MM.1S (cell line): ENCODE measurements around the gene TRABD2B.

ENCODE experiments used
- DNase-seq: peaks from one replicate; pipeline ENCODE4 v3.0.0-alpha.2; 2015
- H2AFZ ChIP-seq: fragments of 300-600 bp; sonication (generic); 2 replicates; pipeline ENCODE4 v1.6.0; 2016; ENCODE audit warnings: antibody characterized with exemption, low read length
- H3F3A ChIP-seq: fragments of 300-600 bp; sonication (generic); 2 replicates; pipeline ENCODE4 v1.6.1; 2016; ENCODE audit warnings: mild to moderate bottlenecking, antibody characterized with exemption, low read length, moderate library complexity, mixed read lengths; ENCODE audit not compliant: insufficient read depth
- H3K27ac ChIP-seq: fragments of 300-600 bp; sonication (generic); 2 replicates; pipeline ENCODE4 v1.5.1; 2016; ENCODE audit warnings: mild to moderate bottlenecking, low read length
- H3K27me3 ChIP-seq: fragments of 300-600 bp; sonication (generic); replicated peaks from 2 replicates; pipeline ENCODE4 v1.6.0; 2016; ENCODE audit warnings: low read length; ENCODE audit not compliant: insufficient read depth
- H3K36me3 ChIP-seq: fragments of 300-600 bp; sonication (generic); replicated peaks from 2 replicates; pipeline ENCODE4 v1.6.1; 2016; ENCODE audit warnings: mild to moderate bottlenecking, low read length, mixed read lengths; ENCODE audit not compliant: insufficient read depth
- H3K4me1 ChIP-seq: fragments of 300-600 bp; sonication (generic); 2 replicates; pipeline ENCODE4 v1.6.1; 2016; ENCODE audit warnings: low read length, mixed read lengths
- H3K4me2 ChIP-seq: fragments of 300-600 bp; sonication (generic); 2 replicates; pipeline ENCODE4 v1.6.0; 2016; ENCODE audit warnings: low read depth, low read length
- H3K4me3 ChIP-seq: fragments of 300-600 bp; sonication (generic); 2 replicates; pipeline ENCODE4 v1.5.1; 2016; ENCODE audit warnings: low read length, mixed read lengths
- H3K79me2 ChIP-seq: fragments of 300-600 bp; sonication (generic); 2 replicates; pipeline ENCODE4 v1.6.1; 2016; ENCODE audit warnings: mixed run types, low read length, mixed read lengths
- H3K9ac ChIP-seq: fragments of 300-600 bp; sonication (generic); 2 replicates; pipeline ENCODE4 v1.6.1; 2016; ENCODE audit warnings: low read length, mixed read lengths
- H3K9me2 ChIP-seq: fragments of 300-600 bp; sonication (generic); replicated peaks from 2 replicates; pipeline ENCODE4 v1.6.1; 2016; ENCODE audit warnings: mild to moderate bottlenecking, low read length, mixed read lengths; ENCODE audit not compliant: insufficient read depth
- H3K9me3 ChIP-seq: fragments of 300-600 bp; sonication (generic); replicated peaks from 2 replicates; pipeline ENCODE4 v1.6.1; 2016; ENCODE audit warnings: mild to moderate bottlenecking, low read length, mixed read lengths; ENCODE audit not compliant: insufficient read depth
- H4K20me1 ChIP-seq: fragments of 300-600 bp; sonication (generic); 2 replicates; pipeline ENCODE4 v1.6.1; 2016; ENCODE audit warnings: mild to moderate bottlenecking, low read length, moderate library complexity, mixed read lengths; ENCODE audit not compliant: insufficient read depth
- CTCF ChIP-seq: fragments of 300-600 bp; sonication (generic); IDR thresholded peaks from 2 replicates; pipeline ENCODE4 v1.5.1; 2016; ENCODE audit warnings: antibody characterized with exemption, low read length, mixed read lengths
- EZH2 ChIP-seq: fragments of 300-600 bp; sonication (generic); optimal IDR thresholded peaks from 2 replicates; pipeline ENCODE3; 2017; ENCODE audit warnings: low read depth, mild to moderate bottlenecking, antibody characterized with exemption, low read length, mixed read lengths
- EZH2phosphoT487 ChIP-seq: fragments of 300-600 bp; sonication (generic); IDR thresholded peaks from 2 replicates; pipeline ENCODE4 v1.6.1; 2018; ENCODE audit warnings: antibody characterized with exemption, low read length

Gene TRABD2B

GRCh38 chr1:47755101-47755990 is 241.8 kb downstream of the TRABD2B start:
- H3K9me3 ChIP-seq, result no peaks in the 10 kb centered on the region
- H3K4me1 ChIP-seq, result no peaks in the 10 kb centered on the region
- DNase-seq, result peak; percentile 58
- no peak for TF ChIP-seq EZH2phosphoT487
- peak; percentile 89 for TF ChIP-seq CTCF
- H3F3A ChIP-seq, result no peaks in the 10 kb centered on the region
- no peaks in the 10 kb centered on the region for H3K79me2 ChIP-seq
- no peaks in the 10 kb centered on the region for H4K20me1 ChIP-seq
- no peaks in the 10 kb centered on the region for H3K9me2 ChIP-seq
- H3K27me3 ChIP-seq, result no peaks in the 10 kb centered on the region
- H3K36me3 ChIP-seq, result no peaks in the 10 kb centered on the region
- H3K4me2 ChIP-seq, result no peak overlapping the region
- H2AFZ ChIP-seq, result no peak overlapping the region
- no peak overlapping the region for H3K9ac ChIP-seq
- no peak overlapping the region for H3K4me3 ChIP-seq
- no peak overlapping the region for H3K27ac ChIP-seq

GRCh38 chr1:47754221-47754620 is 243.0 kb downstream of the TRABD2B start:
- H3K27ac ChIP-seq, result no peak overlapping the region
- H3K9me3 ChIP-seq, result no peaks in the 10 kb centered on the region
- no peak overlapping the region for H3K4me2 ChIP-seq
- no peaks in the 10 kb centered on the region for H3K9me2 ChIP-seq
- H3F3A ChIP-seq, result no peaks in the 10 kb centered on the region
- no peak for TF ChIP-seq CTCF
- no peak for TF ChIP-seq EZH2
- TF ChIP-seq EZH2phosphoT487, result no peak
- DNase-seq, result no peak
- H3K36me3 ChIP-seq, result no peaks in the 10 kb centered on the region
- H2AFZ ChIP-seq, result no peak overlapping the region
- H3K27me3 ChIP-seq, result no peaks in the 10 kb centered on the region
- no peaks in the 10 kb centered on the region for H3K4me1 ChIP-seq
- no peaks in the 10 kb centered on the region for H4K20me1 ChIP-seq
- no peaks in the 10 kb centered on the region for H3K79me2 ChIP-seq
- no peak overlapping the region for H3K4me3 ChIP-seq
- no peak overlapping the region for H3K9ac ChIP-seq

GRCh38 chr1:47753808-47754207 is 243.4 kb downstream of the TRABD2B start:
- H3F3A ChIP-seq, result no peaks in the 10 kb centered on the region
- no peaks in the 10 kb centered on the region for H3K9me3 ChIP-seq
- no peaks in the 10 kb centered on the region for H4K20me1 ChIP-seq
- H3K9me2 ChIP-seq, result no peaks in the 10 kb centered on the region
- H3K9ac ChIP-seq, result no peak overlapping the region
- TF ChIP-seq EZH2phosphoT487, result no peak
- no peak for TF ChIP-seq EZH2
- TF ChIP-seq CTCF, result no peak
- H2AFZ ChIP-seq, result no peak overlapping the region
- H3K79me2 ChIP-seq, result no peaks in the 10 kb centered on the region
- H3K4me2 ChIP-seq, result no peak overlapping the region
- DNase-seq, result peak; percentile 9
- H3K27me3 ChIP-seq, result no peaks in the 10 kb centered on the region
- H3K4me1 ChIP-seq, result no peaks in the 10 kb centered on the region
- no peak overlapping the region for H3K27ac ChIP-seq
- no peak overlapping the region for H3K4me3 ChIP-seq
- no peaks in the 10 kb centered on the region for H3K36me3 ChIP-seq
